HepG2 (cell line): ENCODE measurements around the gene SERPINI1. TPM values are rescaled to one million over a fixed set of nuclear protein-coding genes. Genes with fewer than 3 reads are reported as not detected.
A peak's percentile ranks its signal among the peaks of the same experiment; 100 is the strongest.

Experiments used
- ATF7 ChIP-seq, 2 experiments: fragments of 450-650 bp in 1 of 2; sonication (generic) in 1 of 2; formaldehyde crosslinking in 1 of 2; IDR thresholded peaks; 2 replicates each; pipeline versions ENCODE4 v1.4.0 to v1.6.1; 2016 to 2020; ENCODE audit warnings: antibody characterized with exemption in 1 of 2, mild to moderate bottlenecking in 1 of 2, missing genetic modification reagents in 1 of 2
- CENPX ChIP-seq: sonication (generic); formaldehyde crosslinking; IDR thresholded peaks from 2 replicates; pipeline ENCODE4 v1.9.0; 2021; ENCODE audit warnings: mild to moderate bottlenecking, missing genetic modification reagents, moderate library complexity
- ELF1 ChIP-seq: sonication (generic); formaldehyde crosslinking; IDR thresholded peaks from 2 replicates; pipeline ENCODE4 v1.4.0; 2020; ENCODE audit warnings: missing genetic modification reagents
- FOXA3 ChIP-seq: IDR thresholded peaks from 2 replicates; pipeline ENCODE4 v1.6.1; 2016; ENCODE audit warnings: missing genetic modification reagents, missing compliant biosample characterization
- MBNL3 ChIP-seq: fragments of 250-450 bp; sonication (Bioruptor Pico); conservative IDR thresholded peaks from 2 replicates; pipeline ENCODE4 v1.8.0; 2022; ENCODE audit warnings: mild to moderate bottlenecking, inconsistent platforms
- RFXANK ChIP-seq: IDR thresholded peaks from 2 replicates; pipeline ENCODE4 v1.6.1; 2016
- SAP130 ChIP-seq: IDR thresholded peaks from 2 replicates; pipeline ENCODE4 v1.6.1; 2016; ENCODE audit warnings: low read depth
- SMAD3 ChIP-seq: sonication (generic); formaldehyde crosslinking; IDR thresholded peaks from 2 replicates; pipeline ENCODE4 v1.4.0; 2020; ENCODE audit warnings: missing genetic modification reagents
- TMF1 ChIP-seq: sonication (generic); formaldehyde crosslinking; IDR thresholded peaks from 2 replicates; pipeline ENCODE4 v1.8.1; 2022; ENCODE audit warnings: low read depth, missing genetic modification reagents
- ZBTB42 ChIP-seq: sonication (generic); formaldehyde crosslinking; IDR thresholded peaks from 2 replicates; pipeline ENCODE4 v1.5.0; 2020; ENCODE audit warnings: mild to moderate bottlenecking, missing genetic modification reagents
- ZMYM2 ChIP-seq: sonication (generic); formaldehyde crosslinking; IDR thresholded peaks from 2 replicates; pipeline ENCODE4 v1.8.0; 2022; ENCODE audit warnings: mild to moderate bottlenecking, missing genetic modification reagents
- ZNF224 ChIP-seq: sonication (generic); formaldehyde crosslinking; IDR thresholded peaks from 2 replicates; pipeline ENCODE4 v1.5.0; 2020; ENCODE audit warnings: mild to moderate bottlenecking, missing genetic modification reagents
- ZNF230 ChIP-seq: sonication (generic); formaldehyde crosslinking; IDR thresholded peaks from 2 replicates; pipeline ENCODE4 v1.4.0; 2020; ENCODE audit warnings: mild to moderate bottlenecking, missing genetic modification reagents
- ZNF274 ChIP-seq: sonication (generic); formaldehyde crosslinking; IDR thresholded peaks from 2 replicates; pipeline ENCODE4 v1.5.1; 2020; ENCODE audit warnings: mild to moderate bottlenecking, missing genetic modification reagents
- ZNF383 ChIP-seq: sonication (generic); formaldehyde crosslinking; IDR thresholded peaks from 2 replicates; pipeline ENCODE4 v1.4.0; 2020; ENCODE audit warnings: missing genetic modification reagents, mild to moderate bottlenecking, borderline replicate concordance
- ZNF543 ChIP-seq: sonication (generic); formaldehyde crosslinking; IDR thresholded peaks from 2 replicates; pipeline ENCODE4 v1.4.0; 2020; ENCODE audit warnings: mild to moderate bottlenecking, missing genetic modification reagents
- ZNF749 ChIP-seq: sonication (generic); formaldehyde crosslinking; IDR thresholded peaks from 2 replicates; pipeline ENCODE4 v1.8.0; 2022; ENCODE audit warnings: mild to moderate bottlenecking, missing genetic modification reagents, moderate library complexity, borderline replicate concordance
- ZNF83 ChIP-seq: sonication (generic); formaldehyde crosslinking; IDR thresholded peaks from 2 replicates; pipeline ENCODE4 v1.4.0; 2020; ENCODE audit warnings: missing genetic modification reagents, mild to moderate bottlenecking, borderline replicate concordance
- ZNF883 ChIP-seq: sonication (generic); formaldehyde crosslinking; IDR thresholded peaks from 2 replicates; pipeline ENCODE4 v1.5.1; 2020; ENCODE audit warnings: mild to moderate bottlenecking, missing genetic modification reagents; ENCODE audit errors: not compliant biosample characterization
- ZSCAN20 ChIP-seq: sonication (generic); formaldehyde crosslinking; IDR thresholded peaks from 2 replicates; pipeline ENCODE4 v1.4.0; 2020; ENCODE audit warnings: missing genetic modification reagents, mild to moderate bottlenecking, borderline replicate concordance
- polyA plus RNA-seq, 8 experiments: library from polyadenylated mRNA; depleted of rRNA in 3 of 8; stranded (reverse) in 7 of 8; unstranded in 1 of 8; fragments of >200 nt; fragmentation: Illumina TruSeq in 4 of 8; extraction: Trizol in 4 of 8; gene quantifications; 2 replicates each; pipeline versions ENCODE4 v1.2.1 to v1.2.3, GENCODE V29; 2011 to 2016; ENCODE audit warnings: low read depth in 4 of 8, missing spikeins in 1 of 8, mixed read lengths in 1 of 8; ENCODE audit not compliant: insufficient read depth in 1 of 8
- total RNA-seq, 5 experiments: library from RNA; depleted of rRNA; stranded (reverse); fragments of >200 nt; fragmentation: Illumina TruSeq; extraction: Trizol; gene quantifications; 2 replicates each; pipeline ENCODE4 v1.2.3, GENCODE V29; 2016; ENCODE audit warnings: low read depth in 1 of 5
- TF ChIP-seq, protein P1 (sequence below): sonication (generic); formaldehyde crosslinking; IDR thresholded peaks from 2 replicates; pipeline ENCODE4 v1.4.0; 2020; ENCODE audit warnings: low read depth, mild to moderate bottlenecking, missing genetic modification reagents
- TF ChIP-seq, protein P2 (sequence below): sonication (generic); formaldehyde crosslinking; IDR thresholded peaks from 2 replicates; pipeline ENCODE4 v1.9.0; 2021; ENCODE audit warnings: missing genetic modification reagents, mild to moderate bottlenecking, borderline replicate concordance
- TF ChIP-seq, protein P3 (sequence below): IDR thresholded peaks from 2 replicates; pipeline ENCODE4 v1.6.1; 2016; ENCODE audit warnings: missing compliant biosample characterization, missing genetic modification reagents, borderline replicate concordance
- TF ChIP-seq, protein P4 (sequence below): sonication (generic); formaldehyde crosslinking; IDR thresholded peaks from 2 replicates; pipeline ENCODE4 v1.8.0; 2022; ENCODE audit warnings: mild to moderate bottlenecking, missing genetic modification reagents; ENCODE audit not compliant: insufficient replicate concordance

SERPINI1 gene
- total and polyA plus RNA-seq, 2 of the 13 experiments (the other 11 are each of a cell fraction or from before 2014, with no cell fraction given), result 14.7 to 58.0 TPM

DNA sequence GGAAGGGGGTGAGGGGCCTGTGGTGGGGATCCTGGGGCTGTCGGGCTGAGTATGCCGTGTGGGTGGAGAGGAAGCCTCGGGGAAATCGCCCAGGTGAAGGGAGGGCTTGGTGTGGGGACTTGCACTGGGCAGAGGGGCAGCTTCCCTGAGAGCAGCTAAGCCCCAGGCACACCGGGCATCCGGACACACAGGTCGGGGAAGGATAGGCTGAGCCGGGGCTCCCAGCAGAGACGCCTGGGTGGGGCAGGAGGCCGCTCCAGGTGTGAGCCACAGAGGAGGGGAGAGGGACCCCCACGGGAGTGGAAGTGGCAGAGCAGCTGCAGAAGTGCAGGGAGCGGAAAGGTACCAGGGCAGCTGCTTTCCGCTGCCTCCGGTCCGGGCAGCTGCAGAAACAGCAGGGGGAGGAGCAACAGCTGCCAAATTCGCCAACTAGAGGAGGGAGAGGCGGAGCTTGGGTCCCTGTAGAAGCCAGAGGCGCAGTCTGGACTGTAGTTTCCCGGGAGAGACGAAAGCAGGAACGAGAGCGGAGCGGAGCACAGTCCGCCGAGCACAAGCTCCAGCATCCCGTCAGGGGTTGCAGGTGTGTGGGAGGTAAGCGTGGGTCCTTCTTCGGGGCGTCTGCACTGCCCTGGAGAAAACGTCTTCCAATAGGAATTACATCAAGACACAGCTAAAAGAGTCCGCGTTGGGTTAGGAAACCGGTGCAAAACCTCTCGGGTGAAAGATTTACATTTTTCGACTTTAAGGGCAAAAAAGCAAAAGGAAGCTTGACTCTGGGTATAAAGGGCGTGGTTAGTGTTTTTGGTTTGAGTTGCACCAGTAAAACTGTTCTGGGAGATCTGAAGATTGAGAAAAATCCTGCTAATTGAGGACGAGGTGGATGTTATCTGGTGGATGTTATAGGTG, at the start of gene SERPINI1 (continued):
- TF ChIP-seq ZNF883 (CRISPR knock-in tag) (peak; percentile 82), SMAD3 (CRISPR knock-in tag) (no peak), TMF1 (0 out of 2 replicates have a peak, but pooled peaks have one; percentile 70), ELF1 (CRISPR knock-in tag) (no peak), ZNF83 (CRISPR knock-in tag) (0 out of 2 replicates have a peak, but pooled peaks have one; percentile 79), ZNF543 (CRISPR knock-in tag) (0 out of 2 replicates have a peak, but pooled peaks have one; percentile 73), ZNF383 (CRISPR knock-in tag) (no peak), CENPX (CRISPR knock-in tag) (no peak), ZNF274 (CRISPR knock-in tag) (peak; percentile 68; the same call in 1 of the 2 replicates), MBNL3 (CRISPR knock-in tag) (no peak), ZSCAN20 (CRISPR knock-in tag) (no peak; the same call in 1 of the 2 replicates), ZNF230 (CRISPR knock-in tag) (peak; percentile 47; the same call in 1 of the 2 replicates), ATF7 (IDR thresholded peaks at IDR 0.05) (no peak), ATF7 (CRISPR knock-in tag; IDR thresholded peaks at IDR 0.05) (no peak), ZBTB42 (CRISPR knock-in tag) (no peak), FOXA3 (no peak), RFXANK (CRISPR knock-in tag) (no peak), ZNF224 (CRISPR knock-in tag) (0 out of 2 replicates have a peak, but pooled peaks have one; percentile 78), ZMYM2 (CRISPR knock-in tag) (no peak), SAP130 (CRISPR knock-in tag) (peak; percentile 78), ZNF749 (CRISPR knock-in tag) (no peak; the same call in 1 of the 2 replicates)
- TF ChIP-seq, protein P1, sequence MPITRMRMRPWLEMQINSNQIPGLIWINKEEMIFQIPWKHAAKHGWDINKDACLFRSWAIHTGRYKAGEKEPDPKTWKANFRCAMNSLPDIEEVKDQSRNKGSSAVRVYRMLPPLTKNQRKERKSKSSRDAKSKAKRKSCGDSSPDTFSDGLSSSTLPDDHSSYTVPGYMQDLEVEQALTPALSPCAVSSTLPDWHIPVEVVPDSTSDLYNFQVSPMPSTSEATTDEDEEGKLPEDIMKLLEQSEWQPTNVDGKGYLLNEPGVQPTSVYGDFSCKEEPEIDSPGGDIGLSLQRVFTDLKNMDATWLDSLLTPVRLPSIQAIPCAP (CRISPR knock-in tag), result no peak
- TF ChIP-seq, protein P2, sequence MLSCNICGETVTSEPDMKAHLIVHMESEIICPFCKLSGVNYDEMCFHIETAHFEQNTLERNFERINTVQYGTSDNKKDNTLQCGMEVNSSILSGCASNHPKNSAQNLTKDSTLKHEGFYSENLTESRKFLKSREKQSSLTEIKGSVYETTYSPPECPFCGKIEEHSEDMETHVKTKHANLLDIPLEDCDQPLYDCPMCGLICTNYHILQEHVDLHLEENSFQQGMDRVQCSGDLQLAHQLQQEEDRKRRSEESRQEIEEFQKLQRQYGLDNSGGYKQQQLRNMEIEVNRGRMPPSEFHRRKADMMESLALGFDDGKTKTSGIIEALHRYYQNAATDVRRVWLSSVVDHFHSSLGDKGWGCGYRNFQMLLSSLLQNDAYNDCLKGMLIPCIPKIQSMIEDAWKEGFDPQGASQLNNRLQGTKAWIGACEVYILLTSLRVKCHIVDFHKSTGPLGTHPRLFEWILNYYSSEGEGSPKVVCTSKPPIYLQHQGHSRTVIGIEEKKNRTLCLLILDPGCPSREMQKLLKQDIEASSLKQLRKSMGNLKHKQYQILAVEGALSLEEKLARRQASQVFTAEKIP (CRISPR knock-in tag), result no peak
- TF ChIP-seq, protein P3, sequence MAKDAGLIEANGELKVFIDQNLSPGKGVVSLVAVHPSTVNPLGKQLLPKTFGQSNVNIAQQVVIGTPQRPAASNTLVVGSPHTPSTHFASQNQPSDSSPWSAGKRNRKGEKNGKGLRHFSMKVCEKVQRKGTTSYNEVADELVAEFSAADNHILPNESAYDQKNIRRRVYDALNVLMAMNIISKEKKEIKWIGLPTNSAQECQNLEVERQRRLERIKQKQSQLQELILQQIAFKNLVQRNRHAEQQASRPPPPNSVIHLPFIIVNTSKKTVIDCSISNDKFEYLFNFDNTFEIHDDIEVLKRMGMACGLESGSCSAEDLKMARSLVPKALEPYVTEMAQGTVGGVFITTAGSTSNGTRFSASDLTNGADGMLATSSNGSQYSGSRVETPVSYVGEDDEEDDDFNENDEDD (CRISPR knock-in tag), result peak; percentile 44; the same call in 1 of the 2 replicates
- TF ChIP-seq, protein P4, sequence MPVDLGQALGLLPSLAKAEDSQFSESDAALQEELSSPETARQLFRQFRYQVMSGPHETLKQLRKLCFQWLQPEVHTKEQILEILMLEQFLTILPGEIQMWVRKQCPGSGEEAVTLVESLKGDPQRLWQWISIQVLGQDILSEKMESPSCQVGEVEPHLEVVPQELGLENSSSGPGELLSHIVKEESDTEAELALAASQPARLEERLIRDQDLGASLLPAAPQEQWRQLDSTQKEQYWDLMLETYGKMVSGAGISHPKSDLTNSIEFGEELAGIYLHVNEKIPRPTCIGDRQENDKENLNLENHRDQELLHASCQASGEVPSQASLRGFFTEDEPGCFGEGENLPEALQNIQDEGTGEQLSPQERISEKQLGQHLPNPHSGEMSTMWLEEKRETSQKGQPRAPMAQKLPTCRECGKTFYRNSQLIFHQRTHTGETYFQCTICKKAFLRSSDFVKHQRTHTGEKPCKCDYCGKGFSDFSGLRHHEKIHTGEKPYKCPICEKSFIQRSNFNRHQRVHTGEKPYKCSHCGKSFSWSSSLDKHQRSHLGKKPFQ (CRISPR knock-in tag), result no peak
